ENCODE results near the gene SYT17.

The SYT17 gene

DNA sequence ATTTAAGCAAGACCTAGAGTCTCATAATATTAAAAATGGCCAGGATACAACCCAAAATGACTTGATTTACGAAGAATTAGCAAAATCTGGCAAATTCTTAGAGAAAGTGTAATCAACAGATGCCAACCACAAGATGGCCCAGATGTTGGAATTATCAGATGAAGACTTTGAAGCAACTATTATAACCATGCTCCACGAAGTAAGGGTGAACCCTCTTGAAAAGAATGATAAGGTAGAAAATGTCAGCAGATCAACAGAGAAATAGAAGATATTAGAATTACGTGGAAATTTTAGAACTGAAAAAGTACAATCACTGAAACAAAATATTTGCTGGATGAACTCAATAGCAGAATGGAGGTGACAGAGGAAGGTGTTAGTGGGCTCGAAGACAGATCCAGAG is 67.4 kb downstream of the SYT17 start:
- Histone ChIP-seq H3K27ac (ENCODE audit: low read depth, low read length, poor library complexity, severe bottlenecking) (no peak overlapping the region), H4K20me1 (ENCODE audit: insufficient read depth, low read length) (no peaks in the 10 kb centered on the region), H2AFZ (ENCODE audit: low read length) (no peak overlapping the region), H3K9ac (ENCODE audit: low read length) (no peak overlapping the region), H3K27me3 (ENCODE audit: insufficient read depth, low read length) (no peaks in the 10 kb centered on the region), H3K36me3 (ENCODE audit: insufficient read depth, low read length) (no peaks in the 10 kb centered on the region), H3K9me2 (ENCODE audit: low read depth, low read length) (no peaks in the 10 kb centered on the region), H3K4me2 (ENCODE audit: low read length) (no peak overlapping the region), H3F3A (ENCODE audit: insufficient read depth, low read length) (no peaks in the 10 kb centered on the region), H3K9me3 (ENCODE audit: low read length) (peaks cover 14% of the 10 kb centered on the region), H3K79me2 (ENCODE audit: insufficient read depth, low read length) (no peaks in the 10 kb centered on the region), H3K4me1 (ENCODE audit: insufficient read depth, low read length, severe bottlenecking) (no peaks in the 10 kb centered on the region), H3K4me3 (ENCODE audit: low read depth, low read length, poor library complexity, severe bottlenecking) (no peak overlapping the region)
- TF ChIP-seq, protein P1, sequence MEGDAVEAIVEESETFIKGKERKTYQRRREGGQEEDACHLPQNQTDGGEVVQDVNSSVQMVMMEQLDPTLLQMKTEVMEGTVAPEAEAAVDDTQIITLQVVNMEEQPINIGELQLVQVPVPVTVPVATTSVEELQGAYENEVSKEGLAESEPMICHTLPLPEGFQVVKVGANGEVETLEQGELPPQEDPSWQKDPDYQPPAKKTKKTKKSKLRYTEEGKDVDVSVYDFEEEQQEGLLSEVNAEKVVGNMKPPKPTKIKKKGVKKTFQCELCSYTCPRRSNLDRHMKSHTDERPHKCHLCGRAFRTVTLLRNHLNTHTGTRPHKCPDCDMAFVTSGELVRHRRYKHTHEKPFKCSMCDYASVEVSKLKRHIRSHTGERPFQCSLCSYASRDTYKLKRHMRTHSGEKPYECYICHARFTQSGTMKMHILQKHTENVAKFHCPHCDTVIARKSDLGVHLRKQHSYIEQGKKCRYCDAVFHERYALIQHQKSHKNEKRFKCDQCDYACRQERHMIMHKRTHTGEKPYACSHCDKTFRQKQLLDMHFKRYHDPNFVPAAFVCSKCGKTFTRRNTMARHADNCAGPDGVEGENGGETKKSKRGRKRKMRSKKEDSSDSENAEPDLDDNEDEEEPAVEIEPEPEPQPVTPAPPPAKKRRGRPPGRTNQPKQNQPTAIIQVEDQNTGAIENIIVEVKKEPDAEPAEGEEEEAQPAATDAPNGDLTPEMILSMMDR (IDR thresholded peaks at IDR 0.05; ENCODE audit: low read length): no peak
- TF ChIP-seq EZH2 (IDR thresholded peaks at IDR 0.05; ENCODE audit: borderline replicate concordance, low read length): no peak

DNA sequence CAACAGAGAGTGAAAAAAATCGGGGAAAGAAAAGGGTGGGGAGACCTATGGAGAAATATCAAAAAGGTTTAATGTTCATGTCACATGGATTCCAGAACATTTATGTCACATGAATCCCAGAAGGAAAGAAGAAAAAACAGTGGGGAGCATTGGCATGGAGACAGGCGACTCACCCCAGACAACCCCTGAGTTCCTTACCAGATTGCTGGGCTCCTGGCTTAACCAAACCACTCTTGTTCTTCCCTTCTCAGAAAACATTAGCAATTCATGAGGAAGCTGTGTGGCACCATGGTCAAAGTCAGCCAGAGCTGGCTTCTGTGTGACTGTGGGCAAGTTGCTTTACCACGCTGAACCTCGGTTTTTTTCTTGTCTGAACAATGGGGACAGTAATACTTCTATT is 67.8 kb downstream of the SYT17 start:
- Histone ChIP-seq H3K9ac (ENCODE audit: low read length) (no peak overlapping the region), H3K4me2 (ENCODE audit: low read length) (no peak overlapping the region), H4K20me1 (ENCODE audit: insufficient read depth, low read length) (no peaks in the 10 kb centered on the region), H3K27me3 (ENCODE audit: insufficient read depth, low read length) (no peaks in the 10 kb centered on the region), H3K4me1 (ENCODE audit: insufficient read depth, low read length, severe bottlenecking) (no peaks in the 10 kb centered on the region), H3K27ac (ENCODE audit: low read depth, low read length, poor library complexity, severe bottlenecking) (no peak overlapping the region), H3K9me3 (ENCODE audit: low read length) (peaks cover 14% of the 10 kb centered on the region), H2AFZ (ENCODE audit: low read length) (no peak overlapping the region), H3F3A (ENCODE audit: insufficient read depth, low read length) (no peaks in the 10 kb centered on the region), H3K4me3 (ENCODE audit: low read depth, low read length, poor library complexity, severe bottlenecking) (no peak overlapping the region), H3K79me2 (ENCODE audit: insufficient read depth, low read length) (no peaks in the 10 kb centered on the region), H3K36me3 (ENCODE audit: insufficient read depth, low read length) (no peaks in the 10 kb centered on the region), H3K9me2 (ENCODE audit: low read depth, low read length) (no peaks in the 10 kb centered on the region)
- TF ChIP-seq, protein P1 (IDR thresholded peaks at IDR 0.05; ENCODE audit: low read length): no peak
- no peak for TF ChIP-seq EZH2 (IDR thresholded peaks at IDR 0.05; ENCODE audit: borderline replicate concordance, low read length)

DNA sequence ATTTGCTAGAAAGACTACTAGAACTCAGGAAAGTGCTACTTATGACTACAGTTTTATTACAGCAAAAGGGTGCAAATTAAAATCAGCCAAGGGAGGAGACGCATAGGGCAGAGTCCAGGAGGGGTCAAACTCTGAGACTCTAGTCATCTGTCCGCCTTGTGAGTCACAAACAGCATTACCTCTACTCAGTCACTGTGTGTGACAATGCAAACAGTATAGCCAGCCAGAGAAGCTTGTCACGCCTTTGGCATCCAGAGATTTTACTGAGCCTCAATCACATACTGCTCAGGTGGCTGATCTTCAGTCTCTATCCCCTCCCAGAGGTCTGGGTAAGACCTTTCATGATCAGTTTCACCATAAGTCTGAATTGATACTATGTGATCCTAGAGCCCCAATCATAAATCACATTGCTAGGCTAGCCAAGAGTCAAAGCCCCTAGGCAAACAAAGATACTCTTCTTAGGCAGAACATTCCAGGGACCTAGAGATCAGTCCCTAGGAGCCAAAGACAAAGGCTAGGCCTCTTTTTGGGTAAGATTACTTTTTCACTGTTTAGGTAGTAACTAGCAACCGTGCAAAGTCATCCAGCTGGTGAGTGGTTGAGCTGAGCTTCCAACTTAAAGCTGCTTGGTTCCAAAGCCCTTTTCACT is 68.6 kb downstream of the SYT17 start:
- H3K79me2 ChIP-seq (ENCODE audit: insufficient read depth, low read length): no peaks in the 10 kb centered on the region
- no peak overlapping the region for H3K4me2 ChIP-seq (ENCODE audit: low read length)
- no peaks in the 10 kb centered on the region for H3K36me3 ChIP-seq (ENCODE audit: insufficient read depth, low read length)
- H2AFZ ChIP-seq (ENCODE audit: low read length): no peak overlapping the region
- no peak overlapping the region for H3K27ac ChIP-seq (ENCODE audit: low read depth, low read length, poor library complexity, severe bottlenecking)
- no peaks in the 10 kb centered on the region for H3F3A ChIP-seq (ENCODE audit: insufficient read depth, low read length)
- H3K9ac ChIP-seq (ENCODE audit: low read length): no peak overlapping the region
- H3K27me3 ChIP-seq (ENCODE audit: insufficient read depth, low read length): no peaks in the 10 kb centered on the region
- H3K9me2 ChIP-seq (ENCODE audit: low read depth, low read length): no peaks in the 10 kb centered on the region
- TF ChIP-seq, protein P1 (IDR thresholded peaks at IDR 0.05; ENCODE audit: low read length): no peak
- no peak for TF ChIP-seq EZH2 (IDR thresholded peaks at IDR 0.05; ENCODE audit: borderline replicate concordance, low read length)
- H4K20me1 ChIP-seq (ENCODE audit: insufficient read depth, low read length): no peaks in the 10 kb centered on the region
- H3K4me1 ChIP-seq (ENCODE audit: insufficient read depth, low read length, severe bottlenecking): no peaks in the 10 kb centered on the region
- no peak overlapping the region for H3K4me3 ChIP-seq (ENCODE audit: low read depth, low read length, poor library complexity, severe bottlenecking)
- peaks cover 14% of the 10 kb centered on the region for H3K9me3 ChIP-seq (ENCODE audit: low read length)

Measured in OCI-LY1 (cell line).